GM21529 (cell line): Measurements from ENCODE around the gene PGGHG.
"Not testable (repeated sequence)": the region's sequence is repeated elsewhere in the genome, so short reads cannot be mapped to it uniquely, and the experiment has no call there.

Experiments
- ATAC-seq: cut with Tn5 transposase; IDR thresholded peaks from one replicate; pipeline ENCODE4 v1.9.1; 2021; ENCODE audit not compliant: unreplicated experiment

The PGGHG gene

DNA sequence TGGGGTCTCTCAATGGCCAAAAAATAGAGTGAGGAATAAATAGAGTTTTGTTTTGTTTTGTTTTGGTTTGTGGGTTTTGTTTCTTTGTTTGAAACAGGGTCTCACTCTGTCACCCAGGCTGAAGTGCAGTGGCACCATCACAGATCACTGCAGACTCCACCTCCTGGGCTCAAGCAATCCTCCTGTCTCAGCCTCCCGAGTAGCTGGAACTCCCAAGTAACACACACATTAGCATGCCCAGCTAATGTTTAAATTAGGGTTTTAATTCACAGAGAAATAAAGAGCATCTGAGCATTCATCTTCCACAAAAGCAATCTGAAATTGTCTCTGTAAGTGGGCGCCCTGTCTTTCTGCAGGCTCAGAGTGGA is 40.9 kb downstream of the PGGHG start:
- ATAC-seq = no peak

DNA sequence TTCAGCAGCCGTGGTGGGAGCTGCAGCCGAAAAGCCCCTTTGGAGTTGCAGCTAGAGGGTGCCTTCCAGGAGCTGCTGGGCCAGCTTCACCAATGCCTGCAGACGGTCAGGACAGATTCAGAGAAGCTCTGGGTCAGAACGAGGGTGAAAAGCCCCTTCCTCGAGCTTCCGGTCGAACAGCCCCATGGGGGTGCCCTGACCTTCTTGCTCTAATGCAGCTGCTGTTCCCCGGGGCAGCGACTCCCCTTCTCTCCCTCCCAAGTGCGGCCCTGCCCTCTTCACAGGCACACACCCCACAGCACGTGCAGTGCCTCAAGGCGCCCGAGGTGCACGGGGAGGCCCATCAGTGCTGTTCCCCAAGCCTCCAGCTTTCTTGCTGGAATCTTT is 41.4 kb downstream of the PGGHG start:
- ATAC-seq = no peak

DNA sequence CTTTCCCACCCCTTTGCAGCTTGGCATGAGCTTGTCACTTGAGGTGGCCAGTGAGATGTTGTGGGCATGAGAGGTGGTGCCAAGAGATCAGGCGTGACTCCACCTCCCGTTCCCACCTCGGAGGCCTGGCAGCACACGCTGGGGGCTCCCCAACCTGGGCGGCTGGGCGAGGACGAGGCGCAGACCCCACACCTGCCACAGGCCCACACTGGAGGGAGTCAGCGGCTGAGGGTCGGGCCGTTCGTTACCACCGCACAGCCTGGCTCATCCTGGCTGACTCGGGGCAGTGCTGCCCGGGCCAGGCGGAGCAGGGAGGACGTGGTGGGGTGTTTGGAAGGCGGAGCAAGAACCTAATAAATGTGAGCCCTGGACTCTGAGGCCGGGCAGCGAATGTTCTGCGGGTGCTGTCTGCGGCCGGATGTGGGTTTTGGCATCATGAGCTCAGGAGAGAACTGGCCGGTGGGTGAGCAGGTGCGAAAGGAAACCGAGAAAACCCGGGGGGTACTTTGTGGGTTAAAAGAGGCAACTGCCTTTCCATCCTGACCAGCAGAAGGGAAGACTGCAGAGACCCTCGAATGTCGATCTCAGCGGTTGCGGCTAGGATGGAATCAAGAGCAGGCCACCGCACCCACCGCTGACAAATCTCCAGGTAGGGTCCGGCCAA is 41.9 kb downstream of the PGGHG start:
- no peak for ATAC-seq

DNA sequence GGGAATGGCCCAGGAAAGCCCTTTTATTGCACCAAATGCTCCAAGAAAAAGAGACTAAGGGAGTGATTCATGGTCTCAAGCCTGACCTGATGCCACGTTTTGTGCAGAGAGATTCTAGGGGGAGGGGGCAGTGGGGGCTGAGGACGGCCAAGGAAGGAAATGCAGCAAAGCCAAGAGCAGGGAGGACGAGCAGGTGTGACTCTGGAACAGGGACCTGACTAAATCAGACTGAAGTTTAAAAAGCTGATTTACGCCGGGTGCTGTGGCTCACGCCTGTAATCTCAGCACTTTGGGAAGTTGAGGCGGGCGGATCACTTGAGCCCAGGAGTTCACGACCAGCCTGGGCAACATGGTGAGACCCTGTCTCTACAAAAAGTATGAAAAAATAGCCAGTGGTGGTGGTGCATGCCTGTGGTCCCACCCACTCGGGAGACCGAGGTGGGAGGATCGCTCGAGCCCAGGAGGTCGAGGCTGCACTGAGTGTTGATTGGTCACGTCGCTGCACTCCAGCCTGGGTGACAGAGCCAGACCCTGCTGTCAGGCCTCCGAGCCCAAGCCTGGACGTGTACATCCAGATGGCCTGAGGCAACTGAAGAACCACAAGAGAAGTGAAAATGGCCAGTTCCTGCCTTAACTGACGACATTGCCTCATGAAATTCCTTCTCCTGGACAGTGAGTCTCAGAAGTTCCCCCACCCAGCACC is 42.6 kb downstream of the PGGHG start:
- no peak for ATAC-seq

DNA sequence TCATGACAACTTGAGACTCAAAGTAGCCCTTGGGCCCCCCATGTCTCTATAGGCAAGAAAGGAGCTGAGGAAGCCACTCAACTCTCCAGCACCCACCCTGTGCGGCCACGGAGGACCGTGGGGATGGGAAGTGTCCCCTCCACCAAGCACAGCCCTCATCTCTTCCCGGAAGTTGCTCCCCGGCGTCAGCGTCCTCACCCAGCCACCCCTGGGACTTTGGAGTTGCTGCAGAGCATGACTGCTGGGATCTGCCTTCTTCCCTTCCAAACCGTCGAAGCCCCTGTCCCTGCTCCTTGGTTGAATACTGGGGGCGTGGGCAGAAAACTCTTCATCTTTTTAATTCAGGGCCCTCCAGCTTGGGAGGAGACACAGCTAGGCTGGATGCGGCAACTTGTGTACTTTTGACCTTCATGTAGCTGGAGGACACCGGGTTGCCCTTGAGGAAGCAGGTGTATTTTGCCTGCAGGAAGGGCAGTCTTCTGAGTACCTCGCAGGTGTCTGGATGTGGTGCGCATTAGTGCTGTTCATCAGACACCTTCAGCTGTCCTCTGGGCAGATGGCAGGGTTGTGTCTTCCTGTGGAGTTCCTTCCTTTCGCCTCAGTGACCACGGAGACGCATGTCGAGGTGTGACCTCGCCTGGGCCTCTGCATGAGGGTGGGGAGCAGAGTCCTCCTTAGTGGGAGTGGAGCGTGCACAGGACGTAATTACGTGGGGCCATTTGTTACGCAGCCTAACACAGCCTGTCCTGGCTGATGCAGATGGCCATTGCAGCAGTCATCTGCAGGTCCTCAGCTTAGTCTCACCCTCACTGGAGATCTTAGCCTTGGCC is 43.9 kb downstream of the PGGHG start:
- no peak for ATAC-seq

DNA sequence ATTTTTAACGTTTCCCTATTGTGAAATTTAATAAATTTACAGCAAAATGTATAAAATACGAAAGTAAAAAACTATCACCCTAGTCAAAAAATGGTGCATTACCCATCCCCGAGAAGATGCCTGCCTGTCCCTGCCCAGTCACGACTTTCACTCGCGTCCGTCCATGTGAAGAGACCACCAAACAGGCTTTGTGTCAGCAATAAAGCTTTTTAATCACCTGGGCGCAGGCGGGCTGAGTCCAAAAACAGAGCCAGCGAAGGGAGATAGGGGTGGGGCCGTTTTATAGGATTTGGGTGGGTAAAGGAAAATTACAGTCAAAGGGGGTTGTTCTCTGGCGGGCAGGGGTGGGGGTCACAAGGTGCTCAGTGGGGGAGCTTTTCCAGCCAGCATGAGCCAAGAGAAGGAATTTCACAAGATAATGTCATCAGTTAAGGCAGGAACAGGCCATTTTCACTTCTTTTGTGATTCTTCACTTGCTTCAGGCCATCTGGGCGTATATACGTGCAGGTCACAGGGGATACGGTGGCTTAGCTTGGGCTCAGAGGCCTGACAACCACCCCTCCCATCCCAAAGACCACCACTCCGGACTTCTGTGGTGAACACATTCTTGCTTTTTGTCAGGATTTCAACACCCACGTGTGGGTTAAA is 44.8 kb downstream of the PGGHG start:
- ATAC-seq = not testable (repeated sequence)

DNA sequence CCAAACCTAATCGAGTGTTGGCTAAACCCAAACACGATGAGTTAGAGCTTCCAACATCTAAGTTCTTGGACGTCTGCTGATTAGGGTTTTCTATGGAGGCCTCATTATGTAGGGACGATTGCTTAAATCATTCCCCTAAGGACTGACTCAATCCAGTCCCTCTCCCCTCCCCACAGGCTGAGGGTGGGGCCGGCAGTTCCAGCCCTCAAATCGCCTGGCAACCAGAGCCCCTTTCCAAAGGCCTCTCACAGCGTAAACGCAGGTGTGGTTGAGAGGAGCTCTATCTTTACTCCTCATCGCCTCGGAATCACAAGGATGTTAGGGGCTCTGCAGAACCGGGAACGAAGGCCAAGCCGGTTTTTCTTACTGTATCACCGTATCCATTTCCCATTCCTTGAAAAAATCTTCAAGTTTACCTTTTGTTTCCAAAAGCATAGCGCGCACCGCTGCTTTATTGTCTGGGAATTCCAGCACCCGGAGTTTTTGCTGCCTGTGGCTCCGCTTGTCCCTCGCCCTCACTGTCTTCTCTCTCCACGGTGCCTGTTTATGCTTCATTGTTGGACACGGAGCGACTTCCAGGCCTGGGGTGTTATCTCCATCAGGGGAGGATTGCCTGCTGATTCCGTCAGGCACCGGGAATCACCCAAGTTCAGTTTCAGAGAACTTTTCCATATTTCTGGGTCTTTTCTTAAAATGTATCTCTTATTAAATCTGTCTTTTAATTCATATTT is 45.5 kb downstream of the PGGHG start:
- ATAC-seq = no peak

DNA sequence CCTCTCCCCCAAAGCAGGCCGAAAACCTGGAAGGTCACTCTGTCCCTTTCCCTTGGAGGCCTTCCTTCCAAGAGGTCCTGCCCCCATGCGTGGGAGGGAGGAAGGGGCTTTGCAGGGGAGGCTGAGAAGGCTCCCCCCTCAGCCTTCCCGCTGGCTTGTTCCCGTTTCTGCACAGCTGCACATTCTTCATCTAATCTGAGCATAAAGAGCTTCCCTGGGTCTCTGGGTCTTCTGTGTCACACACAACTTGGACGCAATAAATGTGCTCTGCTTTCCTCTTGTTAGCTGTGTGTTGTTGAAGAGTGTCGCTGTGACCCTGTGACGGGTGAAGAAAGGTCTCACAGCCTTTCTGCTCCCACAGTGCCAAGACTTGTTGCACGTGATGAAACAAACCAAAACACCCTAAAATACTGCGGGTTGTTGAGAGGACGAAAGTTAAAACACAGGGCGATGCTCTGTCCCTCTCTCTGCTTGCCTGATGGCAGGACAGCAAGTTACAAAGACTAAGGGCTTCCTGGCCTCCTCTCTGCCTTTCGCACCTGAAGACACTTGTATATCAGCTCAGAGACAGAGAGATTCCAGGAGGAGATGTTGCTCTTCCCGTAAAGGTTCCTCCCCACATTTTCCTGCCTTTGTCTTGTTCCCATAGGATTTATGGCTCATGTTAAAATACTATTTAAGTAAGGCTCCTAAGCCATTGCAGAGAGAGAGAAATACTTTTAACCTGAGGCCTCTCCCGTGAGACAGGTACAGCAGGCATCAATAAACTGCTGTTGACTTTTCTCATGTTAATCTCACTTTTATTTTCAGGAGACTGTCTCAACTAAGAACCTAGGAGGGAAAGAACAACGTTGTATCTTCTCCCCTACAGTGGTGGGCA is 47.1 kb downstream of the PGGHG start:
- no peak for ATAC-seq

DNA sequence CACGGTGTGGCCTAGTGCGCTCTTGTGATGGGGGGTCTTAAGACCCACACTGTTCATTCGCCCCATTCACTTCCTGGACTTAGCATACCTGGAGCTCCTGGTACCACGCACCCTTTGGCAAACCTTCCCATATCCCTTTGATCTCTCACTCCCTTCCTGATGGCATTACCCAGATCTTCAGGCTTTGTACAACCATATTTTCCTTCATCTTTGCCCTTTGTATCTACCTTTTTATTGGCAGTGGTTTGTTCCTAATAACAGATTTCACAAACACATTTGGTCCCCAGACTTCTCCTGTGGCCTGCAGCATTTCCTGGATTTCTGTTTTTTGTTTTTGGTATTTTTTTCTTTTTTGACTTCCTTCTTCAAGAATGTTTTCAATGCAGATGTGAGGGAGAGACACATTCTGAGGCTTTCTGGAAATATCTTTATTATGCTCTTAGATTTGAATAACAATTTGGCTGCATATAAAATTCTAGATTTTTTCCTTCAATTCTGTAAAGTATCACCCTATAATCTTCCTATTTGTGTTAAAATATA is 47.8 kb downstream of the PGGHG start:
- no peak for ATAC-seq

DNA sequence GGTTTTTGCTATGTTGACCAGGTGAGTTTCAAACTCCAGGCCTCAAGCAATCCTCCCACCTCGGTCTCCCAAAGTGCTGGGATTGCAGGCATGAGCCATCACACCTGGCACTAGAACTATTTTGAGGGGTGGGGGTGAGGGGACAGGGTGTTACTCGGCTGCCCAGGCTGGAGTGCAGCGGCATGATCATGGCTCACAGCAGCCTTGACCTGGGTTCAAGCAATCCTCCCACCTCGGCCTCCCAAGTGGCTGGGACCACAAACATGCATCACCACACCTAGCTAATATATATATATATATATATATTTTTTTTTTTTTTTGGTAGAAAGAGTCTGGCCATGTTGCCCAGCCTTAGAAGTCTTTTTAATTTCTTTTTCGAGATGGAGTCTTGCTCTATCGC is 48.8 kb downstream of the PGGHG start:
- no peak for ATAC-seq

DNA sequence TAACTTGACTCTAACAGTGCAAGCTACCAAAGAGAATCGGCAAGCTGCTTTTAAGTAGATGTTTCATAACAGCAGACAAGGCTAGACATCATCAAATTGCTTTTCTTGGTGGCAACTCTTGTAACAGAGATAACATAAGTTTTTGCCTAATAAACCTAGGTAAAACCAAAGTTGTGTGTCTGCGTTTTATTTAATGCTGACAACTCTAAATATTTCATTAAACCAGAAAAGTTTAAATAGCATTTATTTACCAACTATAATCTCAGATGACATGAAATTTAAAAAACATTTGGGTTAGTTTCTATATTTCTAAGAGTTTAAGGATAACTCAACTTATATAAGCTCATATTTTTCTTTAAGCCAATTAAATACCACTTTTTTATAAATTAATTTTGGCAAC is 51.0 kb downstream of the PGGHG start:
- no peak for ATAC-seq

DNA sequence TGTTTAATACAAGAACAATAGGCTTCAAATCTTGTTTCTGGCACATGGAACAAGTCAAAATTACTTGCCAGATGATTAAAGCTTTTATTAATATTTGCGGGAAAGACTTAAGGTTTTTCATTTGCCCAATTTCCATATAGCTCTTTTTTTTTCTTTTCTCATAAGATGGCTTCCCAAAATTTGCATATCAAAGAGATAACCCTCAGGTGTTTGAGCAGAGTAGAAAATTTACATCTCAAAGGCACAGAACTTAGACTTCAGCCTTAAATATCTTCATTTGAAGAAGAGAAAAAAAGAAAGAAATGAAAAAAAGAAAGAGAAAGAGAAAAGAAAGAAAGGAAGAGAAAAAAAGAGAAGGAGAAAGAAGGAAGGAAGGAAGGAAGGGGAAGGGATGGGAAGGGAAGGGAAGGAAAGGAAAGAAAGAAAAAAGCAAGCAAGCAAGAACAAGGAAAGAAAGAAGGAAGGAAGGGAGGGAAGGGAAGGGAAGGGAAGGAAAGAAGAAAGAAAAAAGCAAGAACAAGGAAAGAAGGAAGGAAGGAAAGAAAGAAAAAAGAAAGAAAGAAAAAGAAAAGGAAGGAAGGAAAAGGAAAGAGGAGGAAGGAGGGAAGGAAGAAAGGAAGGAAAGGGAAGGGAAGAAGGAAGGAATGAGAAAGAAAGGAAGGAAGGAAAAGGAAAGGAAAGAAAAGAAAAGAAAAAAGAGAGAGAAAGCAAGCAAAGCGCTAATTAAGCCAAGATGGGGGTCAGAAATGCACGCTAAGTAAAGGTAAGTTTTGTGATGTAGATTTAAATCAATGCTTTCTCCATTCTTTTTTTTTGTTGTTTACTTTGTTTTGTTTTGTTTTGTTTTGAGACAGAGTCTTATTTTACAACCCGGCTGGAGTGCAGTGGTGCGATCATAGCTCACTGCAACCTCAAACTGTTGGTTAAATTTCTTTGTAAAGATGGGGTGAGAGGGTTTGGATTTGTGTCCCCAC is 51.9 kb downstream of the PGGHG start:
- ATAC-seq = no peak

DNA sequence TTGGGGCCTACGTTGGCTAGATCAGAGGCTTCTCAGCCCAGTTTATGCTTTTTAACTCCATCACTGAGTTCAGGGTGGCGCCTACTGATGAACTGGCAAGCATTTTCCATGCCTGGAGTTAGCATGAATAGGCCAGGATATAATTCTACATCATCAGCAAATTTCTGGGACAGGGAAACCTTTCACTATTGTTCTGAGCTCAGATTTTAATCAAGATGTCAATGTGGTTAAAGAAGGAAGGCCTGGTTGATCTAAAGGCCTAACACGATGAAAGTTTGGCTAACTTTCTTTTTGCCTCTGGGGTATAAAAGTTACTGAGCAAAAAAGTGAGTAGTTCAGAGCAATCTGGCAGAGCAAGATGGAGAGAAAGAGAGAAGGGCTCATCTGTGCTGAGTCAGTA is 53.4 kb downstream of the PGGHG start:
- ATAC-seq = no peak

DNA sequence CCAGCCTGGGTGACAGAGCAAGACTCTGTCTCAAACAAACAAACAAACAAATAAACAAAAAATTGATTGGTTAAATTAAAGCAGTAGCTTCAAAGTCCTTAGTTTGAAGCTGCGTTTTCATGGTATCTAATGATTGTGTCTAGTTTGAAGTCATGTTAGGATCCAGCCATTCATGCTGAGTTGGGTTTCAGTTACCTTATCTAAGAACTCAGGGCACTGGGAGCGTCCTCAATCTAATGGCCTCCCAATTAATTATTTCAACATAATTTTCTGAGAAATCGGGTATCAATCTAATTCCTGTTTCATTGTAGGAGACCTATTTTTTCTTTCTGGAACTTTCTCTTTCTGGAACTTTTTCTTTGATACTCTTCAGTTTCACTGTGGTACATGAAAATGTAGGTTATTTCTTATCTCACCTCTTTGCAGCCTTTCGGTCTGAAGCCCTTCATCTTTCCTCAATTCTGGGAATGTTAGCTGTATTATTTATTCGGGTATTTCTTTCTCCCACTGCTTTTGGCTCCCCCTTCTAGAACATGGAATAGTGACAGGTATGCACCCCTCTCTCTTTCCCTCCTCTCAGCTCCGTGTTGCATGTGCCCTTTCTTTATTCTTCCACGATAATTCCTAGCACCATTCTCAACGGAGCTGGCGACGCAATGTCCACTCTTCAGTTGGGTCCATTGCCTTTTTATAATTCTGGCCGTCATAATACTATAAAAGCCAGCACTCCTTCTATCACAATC is 56.1 kb downstream of the PGGHG start:
- ATAC-seq = no peak
